SW 1271 (cell line): ENCODE measurements around the gene HTR1D.
"Not testable (repeated sequence)": the region's sequence is repeated elsewhere in the genome, so short reads cannot be mapped to it uniquely, and the experiment has no call there.

Experiments
- DNase-seq, 2 experiments: peaks; one replicate each; lab custom pipeline; 2025; lab: John Stamatoyannopoulos, UW

HTR1D gene

DNA sequence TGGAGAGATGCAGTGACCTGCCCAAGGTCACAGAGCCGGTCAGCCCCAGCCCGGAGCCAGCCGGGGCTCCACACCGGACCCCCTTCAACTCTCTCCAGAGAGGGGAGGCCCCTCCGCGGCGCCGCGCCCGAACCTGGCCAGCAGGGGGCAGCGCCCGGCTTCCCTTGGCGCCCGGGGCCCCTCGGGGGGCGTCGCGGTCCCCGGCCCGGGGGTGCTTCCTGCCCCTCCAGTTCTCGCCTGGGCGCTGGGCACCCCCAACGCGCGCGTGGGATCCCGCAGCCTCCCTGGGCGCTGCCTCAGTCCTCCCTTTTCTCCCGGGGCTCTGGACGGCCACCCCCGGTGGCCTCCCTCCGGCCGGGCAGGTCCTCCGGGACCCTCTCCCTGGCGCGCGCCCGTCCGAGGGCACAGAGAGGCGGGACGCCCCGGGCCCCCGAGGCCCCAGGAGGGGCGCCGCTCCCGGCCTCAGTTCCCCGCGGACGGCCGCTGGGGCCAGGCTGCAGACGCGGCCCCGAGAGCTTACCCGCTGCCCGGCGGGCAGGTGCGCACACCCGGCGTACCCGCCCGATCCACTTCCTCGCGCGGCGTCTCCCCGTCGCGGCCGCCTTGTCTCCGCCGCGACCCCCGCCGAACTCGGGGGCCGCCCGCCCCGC, 406 bp downstream of the HTR1D start:
- no peak for DNase-seq

GRCh38 chr1:23215751-23216449, 1.4 kb downstream of the HTR1D start:
- no peak for DNase-seq

DNA sequence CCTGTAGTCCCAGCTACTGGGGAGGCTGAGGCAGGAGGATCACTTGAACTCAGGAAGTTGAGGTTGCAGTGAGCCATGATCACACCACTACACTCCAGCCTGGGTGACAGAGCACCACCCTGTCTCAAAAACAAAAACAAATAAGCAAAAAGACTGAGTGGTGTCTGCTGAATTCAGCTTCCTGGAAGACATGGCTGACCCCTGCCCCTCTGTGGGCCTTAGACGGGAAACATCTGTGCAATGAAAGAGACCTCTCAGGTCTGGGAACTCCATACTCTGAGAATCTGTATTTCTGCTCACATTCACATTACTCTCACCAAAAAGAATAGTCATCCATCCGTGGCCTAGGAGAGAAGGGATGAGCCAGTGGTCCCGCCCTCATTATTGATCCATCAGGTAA, 2.0 kb downstream of the HTR1D start:
- no peak for DNase-seq

DNA sequence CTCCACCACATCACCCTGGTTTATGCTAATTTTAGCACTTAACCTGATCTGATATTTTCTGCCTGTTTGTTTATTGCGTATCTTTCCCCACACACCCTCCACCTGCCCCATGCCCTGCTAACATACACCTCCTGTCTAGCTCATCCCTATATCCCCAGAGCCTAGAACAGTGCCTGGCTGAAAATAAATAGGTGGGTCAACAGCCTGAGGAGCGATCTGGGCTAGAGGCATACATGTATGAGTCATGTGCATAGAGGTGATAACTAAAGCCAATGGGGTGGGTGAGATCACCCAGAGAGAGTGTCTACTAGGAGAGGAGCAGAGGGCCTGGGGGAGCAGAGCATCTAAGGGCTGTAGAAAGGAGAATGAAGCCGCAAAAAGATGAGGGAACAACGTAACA, 2.7 kb downstream of the HTR1D start:
- no peak for DNase-seq

DNA sequence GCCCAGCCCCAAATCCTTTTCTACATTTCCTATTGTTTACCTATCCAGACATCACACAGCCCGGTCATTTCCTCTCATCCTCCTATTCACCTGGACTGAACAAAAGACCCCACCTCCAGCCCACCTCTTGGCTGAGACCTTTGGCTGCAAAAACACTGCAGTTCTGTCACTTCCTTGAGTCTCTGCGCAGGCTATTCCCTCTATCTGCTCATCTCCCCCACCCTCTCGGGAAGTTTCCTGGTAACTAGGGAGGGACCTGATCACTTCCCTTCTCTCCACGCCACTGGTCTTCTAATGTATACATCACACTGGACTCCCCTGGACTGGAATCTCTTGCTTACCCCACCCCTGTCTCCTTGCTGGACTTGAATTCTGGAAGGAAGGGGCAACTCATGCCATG, 5.3 kb downstream of the HTR1D start:
- DNase-seq, result no peak

GRCh38 chr1:23210963-23211362, 6.3 kb downstream of the HTR1D start:
- DNase-seq, result no peak

DNA sequence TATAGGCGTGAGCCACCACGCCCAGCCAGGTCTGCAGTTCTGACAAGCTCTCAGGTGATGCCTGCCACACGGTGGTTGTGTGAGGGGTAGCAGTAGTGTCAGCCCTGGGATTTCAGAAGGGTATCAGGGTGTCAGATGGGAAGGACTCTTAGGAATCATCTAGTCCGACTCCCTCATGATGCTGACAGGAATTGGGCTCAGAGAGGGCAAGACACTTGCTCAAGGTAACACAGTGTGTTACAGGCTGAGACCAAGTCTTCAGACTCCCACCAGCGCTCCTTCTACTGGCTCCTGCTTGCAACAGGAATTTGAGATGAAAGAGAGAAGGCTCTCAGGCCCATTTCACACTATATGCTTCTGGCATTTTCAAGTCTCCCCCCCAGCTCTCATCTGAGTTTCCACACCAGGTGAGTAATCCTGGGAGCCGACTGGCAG, 6.9 kb downstream of the HTR1D start:
- peak; percentile 14 to 46 for DNase-seq

GRCh38 chr1:23209770-23210169, 7.5 kb downstream of the HTR1D start:
- DNase-seq, result no peak

- no peak for DNase-seq
Measured at GRCh38 chr1:23208527-23208926, 8.8 kb downstream of the HTR1D start.

DNA sequence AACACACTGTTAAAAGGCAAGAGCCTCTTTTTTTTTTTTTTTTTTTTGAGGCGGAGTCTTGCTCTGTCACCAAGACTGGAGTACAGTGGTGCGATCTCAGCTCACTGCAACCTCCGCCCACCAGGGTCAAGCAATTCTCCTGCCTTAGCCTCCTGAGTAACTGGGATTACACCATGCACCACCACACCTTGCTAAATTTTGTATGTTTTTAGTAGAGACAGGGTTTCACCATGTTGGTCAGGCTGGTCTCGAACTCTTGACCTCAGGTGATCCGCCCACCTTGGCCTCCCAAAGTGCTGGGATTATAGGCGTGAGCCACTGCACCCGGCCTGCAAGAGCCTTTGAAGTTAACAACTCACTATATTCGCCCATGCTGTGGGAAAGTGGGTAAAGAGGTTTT, 9.6 kb downstream of the HTR1D start:
- not testable (repeated sequence) for DNase-seq

DNA sequence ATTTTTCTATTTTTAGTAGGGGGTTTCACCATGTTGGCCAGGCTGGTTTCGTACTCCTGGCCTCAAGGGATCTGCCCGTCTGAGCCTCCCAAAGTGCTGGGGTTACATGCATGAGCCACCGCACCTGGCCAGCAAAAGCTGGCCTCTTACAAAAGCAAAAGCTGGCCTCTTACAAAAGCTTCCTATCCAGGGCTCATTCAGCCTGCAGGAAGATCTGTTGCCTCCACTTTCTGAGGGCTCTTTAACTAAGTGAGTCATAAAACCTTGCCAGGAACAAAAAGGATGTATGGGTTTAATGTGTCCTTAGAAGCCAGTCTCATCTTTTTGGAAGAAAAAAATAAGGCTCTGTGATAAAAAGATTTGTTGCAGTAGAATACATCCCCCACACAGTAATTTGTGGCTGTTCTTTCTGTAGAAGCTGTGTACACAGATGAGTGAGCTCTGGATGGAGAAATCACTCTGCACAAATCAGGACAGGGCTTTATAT, 15.0 kb downstream of the HTR1D start:
- DNase-seq, result peak in 1 of 2 experiments; percentile 13

DNA sequence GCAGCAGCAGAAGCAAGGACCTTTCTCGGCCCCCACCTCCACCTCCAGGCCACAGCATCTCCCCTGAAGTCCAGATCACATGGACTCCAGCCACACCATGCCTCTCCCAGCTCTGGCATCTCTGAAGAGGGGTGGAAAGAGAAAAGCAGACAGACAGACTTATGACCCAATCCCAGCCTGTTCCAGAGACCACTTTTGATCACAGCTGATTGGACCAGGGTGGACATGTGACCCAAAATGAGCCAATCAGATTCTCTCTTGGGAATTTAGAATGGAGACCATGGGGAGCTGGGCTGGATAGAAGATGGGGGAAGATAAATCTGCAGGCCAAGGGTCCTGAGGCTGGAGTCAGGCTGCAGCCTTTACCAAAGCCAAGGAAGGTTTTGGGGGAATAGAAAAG, 16.4 kb downstream of the HTR1D start:
- DNase-seq, result no peak

DNA sequence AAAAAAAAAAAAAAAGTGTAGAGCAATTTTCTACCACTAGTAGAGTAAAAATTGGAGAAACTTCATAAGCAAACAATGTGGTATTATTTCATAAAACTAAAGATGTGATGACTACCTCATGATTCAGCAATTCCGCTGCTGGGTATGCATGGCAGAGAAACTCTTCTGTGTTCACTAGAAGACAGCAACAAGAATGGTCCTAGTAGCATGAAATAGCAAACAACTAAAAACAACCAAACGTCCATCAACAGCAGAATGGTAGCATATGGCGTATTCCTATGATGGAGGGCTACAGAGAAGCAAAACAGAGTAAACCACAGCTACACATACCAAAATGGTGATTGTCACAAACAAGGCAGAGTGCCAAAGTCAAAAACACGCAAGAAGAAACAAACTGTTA, 18.9 kb downstream of the HTR1D start:
- peak; percentile 42 to 86 for DNase-seq

- DNase-seq, result peak; percentile 84 to 95
Measured at GRCh38 chr1:23196627-23197328, 20.5 kb downstream of the HTR1D start.

DNA sequence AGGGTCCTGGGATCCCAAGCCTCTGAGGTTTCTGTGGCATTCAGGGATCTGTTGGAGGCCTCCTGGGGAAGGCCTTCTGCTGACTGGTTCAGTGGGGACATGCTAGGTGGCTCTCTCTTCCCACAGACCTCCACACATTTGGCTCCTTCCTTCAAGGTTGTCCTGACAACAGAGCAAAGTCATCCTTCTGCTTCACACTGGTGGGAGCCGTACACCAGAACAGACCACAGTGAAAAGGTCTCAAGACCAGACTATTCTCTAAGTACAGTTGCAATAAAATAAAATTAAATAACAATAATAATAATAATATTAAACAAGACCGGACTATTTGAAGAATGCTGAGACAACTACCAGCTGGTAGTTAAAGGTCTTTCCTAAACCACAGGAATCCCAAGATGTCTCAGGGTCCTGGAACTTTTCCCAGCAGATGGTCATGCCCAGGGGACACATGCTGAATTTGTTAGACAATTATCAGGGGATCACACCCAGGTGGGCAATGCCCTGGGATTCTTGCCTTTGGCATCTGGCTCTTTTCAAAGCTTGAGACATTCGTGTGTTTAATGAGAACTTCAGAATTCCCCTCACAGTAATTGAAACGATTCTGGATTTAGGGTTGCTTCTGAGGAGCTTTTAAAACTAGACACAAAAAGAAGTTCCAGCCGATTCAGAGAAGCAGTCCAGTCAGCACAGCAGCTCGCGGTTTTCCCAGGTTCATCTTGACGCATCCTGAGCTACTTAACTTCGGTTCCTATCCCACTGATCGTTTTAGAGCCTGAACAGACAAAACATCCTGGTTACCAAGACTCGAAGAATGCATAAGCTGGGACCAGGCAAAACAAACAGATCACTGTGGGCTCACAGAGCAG, 22.9 kb downstream of the HTR1D start:
- DNase-seq, result peak; percentile 13 to 79

DNA sequence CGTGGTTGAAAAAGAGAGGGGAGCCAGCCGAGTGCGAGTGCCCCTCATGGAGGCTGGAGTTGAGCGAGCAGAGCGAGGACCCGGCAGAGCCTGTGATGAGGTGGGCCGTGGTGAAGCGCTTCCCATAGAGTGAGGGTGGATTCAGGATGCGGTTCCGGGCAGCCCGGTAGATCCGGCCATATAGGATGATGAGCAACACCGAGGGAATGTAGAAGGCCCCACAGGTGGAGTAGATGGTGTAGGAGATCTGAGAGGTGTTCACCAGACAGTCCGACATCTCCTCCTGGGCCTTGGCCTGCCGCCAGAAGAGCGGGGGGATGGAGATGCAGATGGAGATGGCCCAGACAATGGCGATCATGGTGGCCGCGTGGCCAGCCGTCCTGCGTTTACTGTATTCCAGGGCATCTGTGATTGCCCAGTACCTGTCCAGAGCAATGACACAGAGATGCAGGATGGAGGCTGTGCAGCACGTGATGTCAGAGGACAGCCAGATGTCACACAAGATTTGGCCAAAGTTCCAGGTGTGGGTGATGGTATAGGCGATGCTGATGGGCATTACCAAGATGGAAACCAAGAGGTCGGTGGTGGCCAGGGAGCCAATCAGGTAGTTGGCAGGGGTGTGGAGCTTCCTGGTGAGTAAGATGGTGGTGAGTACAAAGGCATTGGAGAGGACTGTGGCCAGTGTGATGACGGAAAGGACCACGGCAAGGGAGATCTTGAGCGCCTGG, 23.7 kb downstream of the HTR1D start:
- no peak for DNase-seq

GRCh38 chr1:23191199-23191598, 26.1 kb downstream of the HTR1D start:
- DNase-seq, result no peak

GRCh38 chr1:23188936-23189452, 28.3 kb downstream of the HTR1D start:
- peak; percentile 53 to 82 for DNase-seq

- DNase-seq, result no peak
Measured at GRCh38 chr1:23188434-23188884, 28.8 kb downstream of the HTR1D start.

DNA sequence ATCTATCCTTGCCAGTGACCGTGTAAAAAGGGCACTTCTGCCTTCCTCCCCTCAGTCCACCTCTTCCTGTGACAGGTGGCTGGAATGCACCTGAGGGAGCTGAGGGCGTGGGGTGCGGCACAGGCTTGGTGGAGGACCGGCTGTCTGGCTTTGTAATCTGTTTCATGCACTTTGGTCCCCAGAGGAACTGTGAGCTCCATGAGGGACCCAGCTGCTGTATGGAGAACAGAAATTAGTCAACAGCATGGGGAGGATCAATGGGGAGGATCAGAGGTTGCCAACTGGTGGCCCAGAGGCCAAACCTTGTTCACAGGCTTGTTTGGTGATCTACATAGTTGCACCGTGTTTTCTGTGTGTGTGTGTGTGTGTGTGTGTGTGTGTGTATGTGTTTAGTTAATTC, 29.7 kb downstream of the HTR1D start:
- no peak for DNase-seq

- no peak for DNase-seq
Measured at GRCh38 chr1:23185381-23185780, 31.9 kb downstream of the HTR1D start.
